GM12874 (cell line): ENCODE results near the gene STAT5A.

Experiments used
- CTCF ChIP-seq: IDR thresholded peaks from 2 replicates; pipeline ENCODE4 v1.5.1; 2011; ENCODE audit warnings: low read depth, mild to moderate bottlenecking, control low read depth, low read length, moderate library complexity; ENCODE audit not compliant: insufficient read depth

STAT5A gene

GRCh38 chr17:42338427-42338985, 50.2 kb downstream of the STAT5A start:
- TF ChIP-seq CTCF = no peak

GRCh38 chr17:42339221-42339620, 50.9 kb downstream of the STAT5A start:
- no peak for TF ChIP-seq CTCF

- TF ChIP-seq CTCF = no peak
Measured at GRCh38 chr17:42340691-42341127, 52.4 kb downstream of the STAT5A start.

- TF ChIP-seq CTCF = no peak
Measured at GRCh38 chr17:42341568-42341967, 53.3 kb downstream of the STAT5A start.

- TF ChIP-seq CTCF = no peak
Measured at GRCh38 chr17:42342242-42343008, 54.1 kb downstream of the STAT5A start.

GRCh38 chr17:42345396-42346073, 57.2 kb downstream of the STAT5A start:
- no peak for TF ChIP-seq CTCF

GRCh38 chr17:42346481-42346880, 58.2 kb downstream of the STAT5A start:
- no peak for TF ChIP-seq CTCF
